ENCODE results near the gene PDZD7.
A peak's percentile ranks its signal among the peaks of the same experiment; 100 is the strongest.
"Not testable (repeated sequence)": the region's sequence is repeated elsewhere in the genome, so short reads cannot be mapped to it uniquely, and the experiment has no call there.

PDZD7 gene

DNA sequence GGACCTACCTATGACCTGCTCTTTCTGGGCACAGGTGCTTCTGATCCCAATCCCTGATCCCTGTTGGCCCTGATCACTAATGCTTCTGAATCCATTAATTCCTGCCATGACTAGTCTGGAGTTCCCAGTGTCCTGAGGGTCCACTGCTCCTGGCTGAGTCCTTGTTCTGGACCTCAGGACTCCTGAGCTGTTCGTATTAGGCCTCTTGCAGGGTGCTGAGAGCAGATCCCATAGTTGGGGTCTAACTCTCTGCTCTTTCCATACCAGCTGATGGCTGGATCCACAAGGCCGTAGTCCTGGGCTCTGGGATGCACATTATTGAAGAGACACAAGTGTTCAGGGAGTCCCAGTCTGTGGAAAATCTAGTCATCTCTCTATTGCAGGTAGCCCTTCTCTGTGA is 50.6 kb downstream of the PDZD7 start:
- H3K9me3 Mint-ChIP-seq: no peaks in the 10 kb centered on the region
- no peak overlapping the region for H3K4me3 Mint-ChIP-seq
- peaks cover 40% of the 10 kb centered on the region for H3K36me3 Mint-ChIP-seq (ENCODE audit: low read depth)
- H3K27ac Mint-ChIP-seq: no peak overlapping the region
- no peaks in the 10 kb centered on the region for H3K27me3 Mint-ChIP-seq (ENCODE audit: low read depth)
- H3K4me1 Mint-ChIP-seq: no peaks in the 10 kb centered on the region
- TF ChIP-seq, protein P1, sequence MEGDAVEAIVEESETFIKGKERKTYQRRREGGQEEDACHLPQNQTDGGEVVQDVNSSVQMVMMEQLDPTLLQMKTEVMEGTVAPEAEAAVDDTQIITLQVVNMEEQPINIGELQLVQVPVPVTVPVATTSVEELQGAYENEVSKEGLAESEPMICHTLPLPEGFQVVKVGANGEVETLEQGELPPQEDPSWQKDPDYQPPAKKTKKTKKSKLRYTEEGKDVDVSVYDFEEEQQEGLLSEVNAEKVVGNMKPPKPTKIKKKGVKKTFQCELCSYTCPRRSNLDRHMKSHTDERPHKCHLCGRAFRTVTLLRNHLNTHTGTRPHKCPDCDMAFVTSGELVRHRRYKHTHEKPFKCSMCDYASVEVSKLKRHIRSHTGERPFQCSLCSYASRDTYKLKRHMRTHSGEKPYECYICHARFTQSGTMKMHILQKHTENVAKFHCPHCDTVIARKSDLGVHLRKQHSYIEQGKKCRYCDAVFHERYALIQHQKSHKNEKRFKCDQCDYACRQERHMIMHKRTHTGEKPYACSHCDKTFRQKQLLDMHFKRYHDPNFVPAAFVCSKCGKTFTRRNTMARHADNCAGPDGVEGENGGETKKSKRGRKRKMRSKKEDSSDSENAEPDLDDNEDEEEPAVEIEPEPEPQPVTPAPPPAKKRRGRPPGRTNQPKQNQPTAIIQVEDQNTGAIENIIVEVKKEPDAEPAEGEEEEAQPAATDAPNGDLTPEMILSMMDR (IDR thresholded peaks at IDR 0.05; ENCODE audit: unreplicated experiment in 3 of 3): no peak

DNA sequence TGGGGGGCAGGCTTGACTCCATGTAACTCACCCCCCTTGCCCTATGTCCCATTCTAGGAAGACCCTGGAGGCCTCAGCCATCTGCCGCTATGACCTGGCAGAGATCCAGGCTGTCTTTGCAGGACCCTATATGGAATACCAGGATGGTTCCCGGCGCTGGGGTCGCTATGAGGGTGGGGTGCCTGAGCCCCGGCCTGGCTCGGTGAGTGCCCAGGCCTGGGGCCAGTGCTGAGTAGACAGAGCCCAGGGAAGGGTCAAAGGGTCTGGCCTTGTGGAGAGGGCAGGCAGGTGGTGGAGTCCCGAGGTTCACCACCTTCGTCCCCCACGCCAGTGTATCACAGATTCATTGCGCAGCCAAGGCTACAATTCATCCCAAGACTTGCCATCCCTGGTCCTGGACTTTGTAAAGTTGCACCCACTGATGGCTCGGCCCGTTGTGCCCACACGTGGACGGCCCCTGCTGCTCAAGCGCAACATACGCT is 51.1 kb downstream of the PDZD7 start:
- peaks cover 40% of the 10 kb centered on the region for H3K36me3 Mint-ChIP-seq (ENCODE audit: low read depth)

DNA sequence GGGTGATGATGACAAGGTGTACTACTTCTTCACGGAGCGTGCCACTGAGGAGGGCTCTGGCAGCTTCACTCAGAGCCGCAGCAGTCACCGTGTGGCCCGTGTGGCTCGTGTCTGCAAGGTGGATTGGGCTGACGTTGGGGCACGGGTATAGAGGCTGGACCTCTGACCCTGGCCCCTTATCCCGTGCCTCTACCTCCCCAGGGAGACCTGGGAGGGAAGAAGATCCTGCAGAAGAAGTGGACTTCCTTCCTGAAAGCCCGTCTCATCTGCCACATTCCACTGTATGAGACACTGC is 52.1 kb downstream of the PDZD7 start:
- peaks cover 33% of the 10 kb centered on the region for H3K36me3 Mint-ChIP-seq (ENCODE audit: low read depth)

More for the DNA sequence above, 51.1 kb downstream of the PDZD7 start:
- Mint-ChIP-seq H3K4me3 (no peak overlapping the region), H3K9me3 (no peaks in the 10 kb centered on the region), H3K27me3 (ENCODE audit: low read depth) (no peaks in the 10 kb centered on the region), H3K27ac (no peak overlapping the region), H3K4me1 (no peaks in the 10 kb centered on the region)
- TF ChIP-seq, protein P1 (IDR thresholded peaks at IDR 0.05; ENCODE audit: unreplicated experiment in 3 of 3): no peak

DNA sequence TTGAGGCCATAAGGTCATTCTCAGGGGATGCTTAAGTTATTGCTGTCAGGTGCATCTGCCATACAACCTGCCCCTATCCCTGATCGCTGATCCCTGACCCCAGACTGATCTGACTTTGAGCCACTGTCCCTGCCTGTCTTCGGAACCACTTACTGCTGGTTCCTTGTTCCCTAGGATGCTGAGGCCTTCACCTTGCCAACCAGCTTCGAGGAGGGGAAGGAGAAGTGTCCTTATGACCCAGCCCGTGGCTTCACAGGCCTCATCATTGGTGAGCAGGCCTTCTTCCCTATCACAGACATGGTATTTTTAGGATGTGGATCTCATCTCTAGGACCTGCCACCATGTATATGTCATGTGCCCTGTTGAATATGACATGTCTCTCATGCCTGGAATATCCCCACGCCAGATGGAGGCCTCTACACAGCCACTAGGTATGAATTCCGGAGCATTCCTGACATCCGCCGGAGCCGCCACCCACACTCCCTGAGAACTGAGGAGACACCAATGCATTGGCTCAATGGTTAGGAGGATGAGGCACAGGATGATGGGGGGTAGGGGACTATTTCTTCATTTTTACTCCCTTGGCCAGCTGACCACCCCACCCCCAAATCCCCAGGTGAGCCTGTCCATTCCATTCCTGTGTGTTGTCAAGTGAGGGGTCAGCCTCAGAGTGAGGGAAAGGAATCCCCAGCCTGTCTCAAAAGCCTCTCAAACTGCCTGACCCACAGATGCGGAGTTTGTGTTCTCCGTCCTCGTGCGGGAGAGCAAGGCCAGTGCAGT is 52.6 kb downstream of the PDZD7 start:
- TF ChIP-seq, protein P1 (IDR thresholded peaks at IDR 0.05; ENCODE audit: unreplicated experiment in 3 of 3): no peak
- Mint-ChIP-seq H3K36me3 (ENCODE audit: low read depth) (peaks cover 36% of the 10 kb centered on the region), H3K4me1 (no peaks in the 10 kb centered on the region), H3K9me3 (no peaks in the 10 kb centered on the region), H3K27ac (no peak overlapping the region), H3K27me3 (ENCODE audit: low read depth) (no peaks in the 10 kb centered on the region), H3K4me3 (no peak overlapping the region)

More for the DNA sequence above, 52.1 kb downstream of the PDZD7 start:
- TF ChIP-seq, protein P1 (IDR thresholded peaks at IDR 0.05; ENCODE audit: unreplicated experiment in 3 of 3): no peak
- Mint-ChIP-seq H3K4me1 (no peaks in the 10 kb centered on the region), H3K9me3 (no peaks in the 10 kb centered on the region), H3K4me3 (no peak overlapping the region), H3K27me3 (ENCODE audit: low read depth) (no peaks in the 10 kb centered on the region), H3K27ac (no peak overlapping the region)

DNA sequence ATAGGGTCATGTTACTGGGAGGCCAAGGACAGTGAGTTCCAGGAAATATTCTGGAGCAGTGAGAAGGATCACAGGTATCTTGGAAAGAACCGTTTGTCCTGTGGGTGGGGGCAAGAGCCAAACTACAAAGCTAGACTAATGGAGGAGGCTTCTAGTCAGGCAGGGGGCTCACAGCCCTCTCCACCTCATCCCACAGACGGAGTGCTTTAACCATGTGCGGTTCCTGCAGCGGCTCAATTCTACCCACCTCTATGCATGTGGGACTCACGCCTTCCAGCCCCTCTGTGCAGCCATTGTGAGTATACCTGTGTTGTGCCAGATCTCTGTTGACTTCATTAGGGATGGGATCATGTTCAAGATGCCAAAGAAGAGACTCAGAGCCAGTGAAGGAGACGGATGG is 53.5 kb downstream of the PDZD7 start:
- Mint-ChIP-seq H3K4me3 (no peak overlapping the region), H3K4me1 (no peaks in the 10 kb centered on the region), H3K27me3 (ENCODE audit: low read depth) (no peaks in the 10 kb centered on the region), H3K27ac (no peak overlapping the region), H3K9me3 (no peaks in the 10 kb centered on the region), H3K36me3 (ENCODE audit: low read depth) (peaks cover 34% of the 10 kb centered on the region)
- TF ChIP-seq, protein P1 (IDR thresholded peaks at IDR 0.05; ENCODE audit: unreplicated experiment in 3 of 3): no peak

DNA sequence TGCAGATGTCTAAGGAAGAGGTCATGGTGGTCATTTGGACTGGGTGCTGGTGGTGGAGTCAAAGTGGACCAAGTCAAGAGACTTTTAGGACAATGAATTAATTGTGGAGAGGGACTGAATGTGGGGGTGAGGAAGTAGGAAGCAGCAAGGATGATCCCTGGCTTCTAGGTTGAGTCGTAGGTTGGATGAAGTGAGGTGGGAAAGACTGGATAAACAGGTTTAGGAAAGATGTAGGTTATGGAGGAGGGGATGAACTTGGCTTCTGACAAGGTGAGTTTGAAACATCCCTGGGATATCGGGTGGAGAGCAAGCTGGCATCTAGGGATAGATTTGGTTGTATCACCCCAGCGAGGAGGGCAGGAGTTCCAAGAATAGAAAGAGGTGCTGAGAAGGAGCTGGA is 54.0 kb downstream of the PDZD7 start:
- Mint-ChIP-seq H3K27ac (peak overlapping the region in 1 of 3 experiments; percentile 5), H3K27me3 (ENCODE audit: low read depth) (no peaks in the 10 kb centered on the region), H3K9me3 (no peaks in the 10 kb centered on the region), H3K36me3 (ENCODE audit: low read depth) (peaks cover 31% of the 10 kb centered on the region), H3K4me1 (peaks cover under 1% of the 10 kb centered on the region), H3K4me3 (no peak overlapping the region)
- TF ChIP-seq, protein P1 (IDR thresholded peaks at IDR 0.05; ENCODE audit: unreplicated experiment in 3 of 3): no peak

DNA sequence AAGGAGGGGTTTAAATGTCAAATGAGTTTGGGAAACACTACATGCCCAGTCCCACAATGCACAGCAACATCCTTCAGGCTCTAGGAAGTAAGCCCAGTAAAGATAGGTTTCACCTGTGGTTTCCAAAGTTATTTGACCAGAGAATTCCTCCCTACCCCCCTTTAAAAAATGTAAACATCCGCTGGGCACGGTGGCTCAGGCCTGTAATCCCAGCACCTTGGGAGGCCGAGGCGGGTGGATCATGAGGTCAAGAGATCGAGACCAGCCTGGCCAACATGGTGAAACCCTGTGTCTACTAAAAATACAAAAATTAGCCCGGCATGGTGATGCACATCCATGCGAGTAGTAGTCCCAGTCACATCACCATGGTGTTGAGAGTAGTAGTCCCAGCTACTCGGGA is 55.5 kb downstream of the PDZD7 start:
- Mint-ChIP-seq H3K36me3 (ENCODE audit: low read depth) (peaks cover 20% of the 10 kb centered on the region), H3K4me1 (peaks cover 15% of the 10 kb centered on the region)
- not testable (repeated sequence) for H3K4me3 Mint-ChIP-seq; H3K27me3 Mint-ChIP-seq (ENCODE audit: low read depth); H3K27ac Mint-ChIP-seq; H3K9me3 Mint-ChIP-seq

All from nephron (organoid).